Thoracic aorta (tissue), 2 donors: ENCODE measurements around the gene PRSS16. TPM values are rescaled to one million over a fixed set of nuclear protein-coding genes. Genes with fewer than 3 reads are reported as not detected.

Experiments
- ATAC-seq: fragments of 150-250 bp; one replicate; pipeline ENCODE4 v1.8.0; 2017; ENCODE audit warnings: low read depth; ENCODE audit not compliant: insufficient number of reproducible peaks, low FRiP score
- DNase-seq: peaks from one replicate; pipeline ENCODE4 v3.0.0-alpha.2; 2020; ENCODE audit warnings: low spot score
- H3K27ac ChIP-seq, 2 donors: fragments of 200-600 bp; sonication (generic); 1 replicate in 1 of 2; 2 replicates in 1 of 2; pipeline ENCODE4 v1.5.1; 2016; ENCODE audit warnings: mild to moderate bottlenecking in 2 of 2, moderate library complexity in 2 of 2
- H3K27me3 ChIP-seq: fragments of 200-600 bp; sonication (generic); replicated peaks from 2 replicates; pipeline ENCODE4 v1.6.0; 2016; ENCODE audit warnings: mild to moderate bottlenecking; ENCODE audit not compliant: insufficient read depth
- H3K36me3 ChIP-seq: fragments of 200-600 bp; sonication (generic); one replicate; pipeline ENCODE4 v1.5.1; 2016
- H3K4me1 ChIP-seq, 2 donors: fragments of 200-600 bp; sonication (generic); 1 replicate in 1 of 2; 2 replicates in 1 of 2; pipeline versions ENCODE4 v1.5.1 to v1.6.0; 2016; ENCODE audit warnings: low read depth in 2 of 2, mild to moderate bottlenecking in 1 of 2; ENCODE audit not compliant: control insufficient read depth in 1 of 2
- H3K4me3 ChIP-seq: fragments of 200-600 bp; sonication (generic); 2 replicates; pipeline ENCODE4 v1.5.1; 2016; ENCODE audit warnings: mild to moderate bottlenecking
- H3K9me3 ChIP-seq: fragments of 200-600 bp; sonication (generic); 2 replicates; pipeline ENCODE4 v1.5.1; 2016
- CTCF ChIP-seq: fragments of 200-600 bp; sonication (generic); IDR thresholded peaks from one replicate; pipeline ENCODE4 v1.5.1; 2019; ENCODE audit warnings: antibody characterized with exemption
- total RNA-seq, 2 donors: library from RNA; depleted of rRNA; stranded (reverse); fragments of >200 nt; gene quantifications; one replicate each; pipeline versions ENCODE4 v1.1.0 to v1.2.3, GENCODE V29; 2016

Gene PRSS16
- total RNA-seq, 2 donors from 2014 or later = not detected

- no peak overlapping the region for H3K4me3 ChIP-seq
- no peak for DNase-seq
- peaks cover 22% of the 10 kb centered on the region for H3K27me3 ChIP-seq
- ATAC-seq = no peak
- H3K9me3 ChIP-seq = no peaks in the 10 kb centered on the region
- no peaks in the 10 kb centered on the region for H3K36me3 ChIP-seq
- no peak for TF ChIP-seq CTCF
- H3K4me1 ChIP-seq = no peaks in the 10 kb centered on the region
- H3K27ac ChIP-seq = no peak overlapping the region
Measured at GRCh38 chr6:27238010-27238983, 9.2 kb upstream of the PRSS16 start.

- TF ChIP-seq CTCF = no peak
- Histone ChIP-seq H3K4me1 (no peaks in the 10 kb centered on the region), H3K27ac (no peak overlapping the region), H3K27me3 (peaks cover 22% of the 10 kb centered on the region), H3K4me3 (no peak overlapping the region), H3K36me3 (no peaks in the 10 kb centered on the region), H3K9me3 (no peaks in the 10 kb centered on the region)
- no peak for ATAC-seq
- DNase-seq = no peak
Measured at GRCh38 chr6:27239258-27239657, 8.2 kb upstream of the PRSS16 start.

- no peak for DNase-seq
- peaks cover 22% of the 10 kb centered on the region for H3K27me3 ChIP-seq
- no peaks in the 10 kb centered on the region for H3K4me1 ChIP-seq
- H3K9me3 ChIP-seq = no peaks in the 10 kb centered on the region
- TF ChIP-seq CTCF = no peak
- no peak for ATAC-seq
- H3K36me3 ChIP-seq = no peaks in the 10 kb centered on the region
- no peak overlapping the region for H3K27ac ChIP-seq
- no peak overlapping the region for H3K4me3 ChIP-seq
Measured at GRCh38 chr6:27241443-27241842, 6.1 kb upstream of the PRSS16 start.

GRCh38 chr6:27242589-27243265, 4.8 kb upstream of the PRSS16 start:
- ATAC-seq = no peak
- no peak for TF ChIP-seq CTCF
- no peaks in the 10 kb centered on the region for H3K9me3 ChIP-seq
- H3K36me3 ChIP-seq = no peaks in the 10 kb centered on the region
- peaks cover 11% of the 10 kb centered on the region for H3K27me3 ChIP-seq
- H3K27ac ChIP-seq = no peak overlapping the region
- no peaks in the 10 kb centered on the region for H3K4me1 ChIP-seq
- no peak for DNase-seq
- no peak overlapping the region for H3K4me3 ChIP-seq

- Histone ChIP-seq H3K36me3 (no peaks in the 10 kb centered on the region), H3K27ac (no peak overlapping the region), H3K4me3 (no peak overlapping the region), H3K27me3 (no peaks in the 10 kb centered on the region), H3K9me3 (no peaks in the 10 kb centered on the region), H3K4me1 (peaks cover 0 to 8% of the 10 kb centered on the region in 2 donors)
- no peak for DNase-seq
- no peak for ATAC-seq
- TF ChIP-seq CTCF = no peak
Measured at GRCh38 chr6:27248783-27249182, 1.3 kb downstream of the PRSS16 start.
